B cell (primary cell): Measurements from ENCODE around the gene PLEKHM2.

Source experiments
- CTCF ChIP-seq: fragments of 200-600 bp; IDR thresholded peaks from one replicate; pipeline ENCODE4 v1.8.0; 2022; ENCODE audit warnings: antibody characterized with exemption, mild to moderate bottlenecking
- EZH2 ChIP-seq: IDR thresholded peaks from 2 replicates; pipeline ENCODE4 v1.6.1; 2012; ENCODE audit warnings: borderline replicate concordance, low read depth, mild to moderate bottlenecking, moderate library complexity, low read length; ENCODE audit not compliant: insufficient read depth, poor library complexity, severe bottlenecking

- TF ChIP-seq EZH2 (no peak), CTCF (no peak)
Measured at GRCh38 chr1:15649937-15650336, 34.2 kb upstream of the PLEKHM2 start.
